Thyroid gland (tissue), 4 donors: Measurements from ENCODE around the gene PHC2.

Experiments used
- CTCF ChIP-seq, 6 experiments: fragments of 200-600 bp in 3 of 6; fragments of 450-650 bp in 3 of 6; sonication (generic) in 3 of 6; IDR thresholded peaks; one replicate each; pipeline ENCODE4 v1.5.1; 2016 to 2019; ENCODE audit warnings: antibody characterized with exemption in 6 of 6, mild to moderate bottlenecking in 2 of 6, inconsistent platforms in 1 of 6, moderate library complexity in 1 of 6
- POLR2A ChIP-seq, 2 donors: fragments of 450-650 bp; IDR thresholded peaks; one replicate each; pipeline ENCODE4 v1.6.1; 2017; ENCODE audit warnings: antibody characterized with exemption in 2 of 2, mild to moderate bottlenecking in 2 of 2, moderate library complexity in 1 of 2

GRCh38 chr1:33299461-33300155, 131.3 kb downstream of the PHC2 start:
- no peak for TF ChIP-seq CTCF (IDR thresholded peaks at IDR 0.05)
- TF ChIP-seq POLR2A (IDR thresholded peaks at IDR 0.05) = no peak
